ENCODE results near the gene ACOT4. TPM values are rescaled to one million over a fixed set of nuclear protein-coding genes. Genes with fewer than 3 reads are reported as not detected.
"Not testable (repeated sequence)": the region's sequence is repeated elsewhere in the genome, so short reads cannot be mapped to it uniquely, and the experiment has no call there.

The ACOT4 gene
- total and polyA plus RNA-seq, 8 donors = 0.59 to 1.9 (median 1.1) TPM; not detected in 1

- peaks cover 0 to 18% (median 0%) of the 10 kb centered on the region in 3 donors for H3K4me1 ChIP-seq
- DNase-seq; H3K4me3 ChIP-seq; H3K36me3 ChIP-seq; ATAC-seq; H3K27me3 ChIP-seq; H3K27ac ChIP-seq; FAIRE-seq; intact Hi-C loops (cut with DNase I); H3K9me3 ChIP-seq: not testable (repeated sequence)
- WGBS, 2 donors = 88 to 97% methylated on average over 14 to 18 of the region's 18 CpGs
Measured at GRCh38 chr14:73566431-73566830, 25.2 kb upstream of the ACOT4 start.

GRCh38 chr14:73566935-73567334, 24.7 kb upstream of the ACOT4 start:
- FAIRE-seq; H3K9me3 ChIP-seq; H3K36me3 ChIP-seq; H3K27ac ChIP-seq; H3K4me3 ChIP-seq; DNase-seq; intact Hi-C loops (cut with DNase I); ATAC-seq; H3K27me3 ChIP-seq: not testable (repeated sequence)
- peaks cover 0 to 18% (median 0%) of the 10 kb centered on the region in 3 donors for H3K4me1 ChIP-seq
- WGBS, 2 donors = 97 to 99% methylated on average over 6 of the region's 6 CpGs

- H3K4me3 ChIP-seq = no peak overlapping the region
- no peak for DNase-seq
- intact Hi-C loops (cut with DNase I) = no loop called here
- H3K36me3 ChIP-seq = no peaks in the 10 kb centered on the region
- H3K9me3 ChIP-seq = no peaks in the 10 kb centered on the region
- H3K4me1 ChIP-seq = peaks cover 0 to 18% (median 0%) of the 10 kb centered on the region in 3 donors
- TF ChIP-seq CTCF (IDR thresholded peaks at IDR 0.05) = no peak
- 90 to 96% methylated on average over 7 of the region's 7 CpGs for WGBS, 2 donors
- no peak overlapping the region for H3K27ac ChIP-seq
- no peak for FAIRE-seq
- H3K27me3 ChIP-seq = no peaks in the 10 kb centered on the region
- ATAC-seq = no peak
Measured at GRCh38 chr14:73567358-73567757, 24.3 kb upstream of the ACOT4 start.

- Histone ChIP-seq H3K27me3 (no peaks in the 10 kb centered on the region), H3K27ac (peak overlapping the region; percentile 38 to 89 (median 88)), H3K4me1 (peaks cover 0 to 18% (median 0%) of the 10 kb centered on the region in 3 donors), H3K9me3 (no peaks in the 10 kb centered on the region), H3K4me3 (peak overlapping the region in 2 of 4 donors; percentile 54 to 63), H3K36me3 (no peaks in the 10 kb centered on the region)
- ATAC-seq = peak in 1 of 4 donors; percentile 0
- intact Hi-C loops (cut with DNase I) = no loop called here
- WGBS, 2 donors = 56 to 71% methylated on average over 16 of the region's 16 CpGs
- no peak for DNase-seq
- no peak for TF ChIP-seq CTCF (IDR thresholded peaks at IDR 0.05)
- no peak for FAIRE-seq
Measured at GRCh38 chr14:73567951-73568885, 23.5 kb upstream of the ACOT4 start.

GRCh38 chr14:73568886-73569184, 22.8 kb upstream of the ACOT4 start:
- intact Hi-C loops (cut with DNase I); H3K27me3 ChIP-seq; H3K9me3 ChIP-seq; ATAC-seq; H3K36me3 ChIP-seq; DNase-seq: not testable (repeated sequence)
- H3K4me1 ChIP-seq = peaks cover 0 to 18% (median 0%) of the 10 kb centered on the region in 3 donors
- 6 to 8% methylated on average over 4 of the region's 4 CpGs for WGBS, 2 donors
- peak overlapping the region; percentile 33 to 63 (median 53) for H3K4me3 ChIP-seq
- peak overlapping the region; percentile 38 to 89 (median 88) for H3K27ac ChIP-seq
- FAIRE-seq = peak; percentile 45

- Histone ChIP-seq H3K27ac (peak within 1 kb of the TSS; percentile 38 to 89 (median 88)), H3K4me3 (peak within 1 kb of the TSS; percentile 33 to 63 (median 53)), H3K4me1 (peaks cover 0 to 18% (median 0%) of the 10 kb centered on the region in 3 donors)
- H3K9me3 ChIP-seq; H3K36me3 ChIP-seq; intact Hi-C loops (cut with DNase I); FAIRE-seq; H3K27me3 ChIP-seq: not testable (repeated sequence)
- 0% methylated on average over 35 to 83 of the region's 83 CpGs for WGBS, 2 donors
- DNase-seq (peak; percentile 65 to 81 (median 74)), ATAC-seq (peak; percentile 80 to 87 (median 82))
Measured at GRCh38 chr14:73569185-73569958, 22.3 kb upstream of the ACOT4 start, which contains the start of gene ACOT2. TSS of gene ACOT2 (plus strand) at chr14:73569213. CDS start at chr14:73569241, 28 bp downstream.
